ENCODE results near the gene ZFHX2.

ZFHX2 gene

DNA sequence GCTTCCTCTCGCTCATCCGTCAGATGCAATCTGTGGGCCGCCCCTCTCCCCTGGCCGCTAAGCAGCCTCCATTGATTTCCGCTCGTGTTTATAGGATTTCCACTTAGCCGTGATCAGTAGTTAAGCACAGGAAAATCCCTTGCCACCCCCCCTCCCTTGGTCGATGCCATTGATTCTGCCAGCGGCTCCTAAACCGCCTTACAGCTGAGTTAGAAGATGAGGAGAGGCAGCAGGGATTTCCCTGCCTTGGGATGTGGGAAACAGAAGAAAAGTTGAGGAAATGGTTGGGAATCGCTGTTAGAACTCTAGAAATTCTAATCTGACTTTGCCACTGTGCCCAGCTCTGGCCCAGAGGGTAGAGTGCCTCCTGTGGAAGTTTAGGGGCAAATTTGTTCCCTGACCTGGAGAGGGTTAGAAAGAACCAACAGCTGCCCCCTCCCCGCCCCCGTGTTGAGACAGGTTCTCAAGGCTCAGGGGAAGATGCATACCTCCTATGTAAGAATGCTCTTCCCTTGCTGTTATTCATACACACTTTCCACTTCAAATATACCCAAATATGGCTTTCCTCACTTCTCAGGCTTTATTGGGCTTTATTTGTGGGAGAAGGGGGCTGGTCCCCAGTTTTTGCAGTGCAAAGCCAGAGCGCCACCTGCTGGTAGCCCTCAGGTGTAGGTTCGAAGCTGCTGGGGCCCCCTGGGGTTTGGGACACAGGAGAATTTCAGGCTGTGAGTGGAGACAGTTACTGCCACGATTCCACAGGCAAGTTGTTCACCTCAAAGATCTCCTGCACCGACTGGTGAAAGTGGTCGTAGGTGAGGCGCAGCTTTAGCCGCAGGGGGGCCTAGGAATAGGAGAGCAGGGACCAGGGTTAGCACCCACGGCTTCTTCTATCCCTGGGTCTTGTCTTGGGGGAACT is 7.7 kb upstream of the ZFHX2 start:
- peak; percentile 66 for DNase-seq

DNA sequence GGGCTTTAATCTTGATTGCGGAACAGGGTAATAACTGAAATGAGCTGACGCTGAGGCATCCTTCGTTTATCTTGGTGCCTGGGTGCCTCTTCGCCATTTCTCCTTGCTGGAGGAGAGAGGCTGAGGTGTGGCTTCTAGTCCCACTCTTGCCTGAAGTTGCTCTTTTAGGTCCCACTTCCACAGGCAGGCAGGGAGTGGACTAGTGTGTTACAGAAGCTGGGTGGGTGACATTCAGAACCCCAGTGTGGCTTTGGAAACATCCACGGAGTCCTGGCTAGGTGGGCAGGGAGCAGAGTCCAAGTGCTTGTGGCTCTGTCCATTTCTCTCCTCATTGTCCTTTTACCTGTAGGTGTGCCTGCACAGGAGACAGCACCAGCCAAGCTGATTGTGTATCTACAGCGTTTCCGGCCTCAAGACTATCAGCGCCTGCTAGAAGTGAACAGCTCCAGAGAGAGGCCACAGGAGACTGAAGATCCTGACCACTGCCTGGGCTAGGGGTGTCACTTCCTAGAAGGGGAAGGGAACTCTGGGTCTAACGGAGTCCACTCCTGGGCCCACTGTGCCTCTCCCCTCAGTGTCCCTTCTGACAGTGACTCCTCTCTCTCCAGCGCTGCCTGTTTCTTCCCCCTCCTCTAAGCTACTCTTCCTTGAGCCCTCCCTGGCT is 6.9 kb upstream of the ZFHX2 start:
- DNase-seq = no peak

DNA sequence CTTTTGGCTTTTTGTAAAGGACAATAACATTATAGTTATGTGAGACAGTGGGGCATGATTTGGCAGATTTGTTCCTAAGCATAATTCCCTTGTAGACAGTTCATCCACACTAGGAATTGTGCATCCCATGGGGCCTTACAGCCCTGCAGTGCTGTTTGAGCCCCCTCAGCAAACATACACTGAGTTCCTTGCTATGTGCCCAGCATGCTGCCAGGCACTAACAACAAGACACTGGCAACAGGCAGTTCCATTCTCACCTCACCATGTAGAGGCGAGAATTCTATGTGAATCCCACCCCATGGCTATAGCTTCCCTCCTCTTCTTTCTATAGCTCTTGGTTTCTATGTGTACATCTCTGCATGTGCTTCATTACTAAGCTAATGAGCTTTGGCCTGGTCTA is 6.4 kb upstream of the ZFHX2 start:
- DNase-seq = no peak

DNA sequence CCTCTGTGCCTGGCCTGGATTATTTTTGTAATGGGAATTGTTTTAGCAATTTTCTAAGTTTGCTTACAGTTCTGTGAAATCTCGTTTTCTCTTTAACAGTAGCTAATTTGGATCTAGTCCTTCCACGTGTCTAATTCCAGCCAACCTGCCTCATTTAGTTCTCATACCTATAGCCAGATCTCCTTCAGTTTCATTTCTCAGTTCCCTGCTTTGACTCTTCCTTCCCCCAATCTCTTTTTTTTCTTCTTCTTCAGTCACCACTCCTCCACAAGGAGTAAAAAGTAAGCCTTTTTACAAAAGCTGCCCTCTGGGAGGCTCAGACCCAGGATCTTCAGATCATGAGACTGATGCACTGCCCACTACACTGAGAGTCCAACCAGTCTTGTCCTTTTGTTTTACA is 6.0 kb upstream of the ZFHX2 start:
- no peak for DNase-seq

DNA sequence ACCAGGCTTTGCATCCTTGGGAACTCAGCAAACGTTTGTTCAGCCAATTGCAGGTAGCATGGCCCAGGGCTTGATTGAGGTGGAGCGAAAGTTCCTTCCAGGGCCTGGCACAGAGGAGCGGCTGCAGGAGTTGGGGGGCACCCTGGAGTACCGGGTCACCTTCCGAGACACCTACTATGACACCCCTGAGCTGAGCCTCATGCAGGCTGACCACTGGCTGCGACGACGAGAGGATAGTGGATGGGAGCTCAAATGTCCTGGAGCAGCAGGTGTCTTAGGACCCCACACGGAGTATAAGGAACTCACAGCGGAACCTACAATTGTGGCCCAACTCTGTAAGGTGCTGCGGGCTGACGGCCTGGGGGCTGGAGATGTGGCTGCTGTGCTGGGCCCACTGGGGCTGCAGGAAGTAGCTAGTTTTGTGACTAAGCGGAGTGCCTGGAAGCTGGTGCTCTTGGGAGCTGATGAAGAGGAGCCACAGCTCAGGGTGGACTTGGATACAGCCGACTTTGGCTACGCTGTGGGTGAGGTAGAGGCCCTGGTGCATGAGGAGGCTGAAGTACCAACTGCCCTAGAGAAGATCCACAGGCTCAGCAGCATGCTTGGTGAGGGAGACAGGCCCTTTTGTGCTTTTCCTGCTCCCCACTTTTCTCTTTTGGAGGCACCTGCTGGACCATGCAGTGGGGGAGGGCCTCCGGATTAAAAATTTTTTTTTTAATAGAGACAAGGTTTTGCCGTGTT is 5.3 kb upstream of the ZFHX2 start:
- peak; percentile 30 for DNase-seq

- peak; percentile 93 for DNase-seq
These were observed 4.5 kb upstream of the ZFHX2 start, which contains the start of gene THTPA for GRCh38 chr14:23555882-23556699. Gene THTPA, plus strand, starts transcription at chr14:23556271. Its CDS starts 487 bp downstream, at chr14:23556758.

DNA sequence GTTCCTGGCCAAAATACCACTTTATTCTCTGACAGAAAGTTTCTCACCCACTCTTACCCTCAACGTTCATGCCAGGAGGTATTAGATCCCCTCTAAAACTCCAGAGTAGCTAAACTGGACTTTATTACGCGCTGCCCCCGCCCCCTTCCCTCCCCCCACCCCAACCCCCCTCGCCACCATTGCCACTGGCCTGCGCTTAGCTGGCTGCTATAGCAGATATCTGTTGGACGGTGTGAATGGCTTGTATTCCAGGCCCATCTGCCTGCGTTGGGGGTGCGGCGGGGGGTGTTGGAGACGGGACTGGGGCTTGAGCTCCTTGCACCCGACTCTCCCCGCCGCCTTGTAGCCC is 3.9 kb upstream of the ZFHX2 start:
- DNase-seq = no peak

GRCh38 chr14:23550812-23551265 is 726 bp downstream of the ZFHX2 start:
- peak; percentile 67 for DNase-seq

DNA sequence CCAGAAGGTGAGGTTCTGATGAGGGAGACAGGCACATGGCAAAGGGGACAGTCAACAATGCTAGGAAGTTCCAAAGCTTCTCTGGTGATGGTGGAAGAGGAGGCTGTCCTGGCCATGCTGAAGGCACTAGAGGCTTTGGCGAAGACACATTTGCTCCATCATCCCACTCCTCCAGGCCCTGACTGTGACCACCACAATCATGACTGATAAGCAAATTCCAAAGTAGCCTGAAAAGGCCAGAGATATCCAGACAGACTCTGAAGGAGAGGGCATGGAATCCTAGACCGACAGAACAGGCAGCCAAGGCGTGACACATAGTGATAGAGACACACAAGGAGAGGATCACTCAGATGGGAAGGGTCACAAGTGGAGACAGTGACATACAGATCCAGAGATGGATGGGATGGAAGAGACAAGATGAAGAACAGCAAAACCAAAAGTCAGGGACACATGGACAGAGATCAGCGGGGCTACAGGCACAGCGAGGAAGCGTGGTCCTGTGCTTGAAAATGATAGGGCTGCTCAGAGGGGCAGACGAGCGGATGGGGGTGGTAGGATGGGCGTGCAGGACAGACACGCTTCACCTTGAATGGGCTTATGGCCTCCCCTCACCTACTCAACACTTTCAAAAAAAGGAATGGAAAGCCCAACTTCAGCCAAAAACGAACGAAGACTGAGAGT is 1.3 kb downstream of the ZFHX2 start:
- DNase-seq = no peak

GRCh38 chr14:23548351-23549318 is 2.9 kb downstream of the ZFHX2 start:
- DNase-seq = peak; percentile 76

DNA sequence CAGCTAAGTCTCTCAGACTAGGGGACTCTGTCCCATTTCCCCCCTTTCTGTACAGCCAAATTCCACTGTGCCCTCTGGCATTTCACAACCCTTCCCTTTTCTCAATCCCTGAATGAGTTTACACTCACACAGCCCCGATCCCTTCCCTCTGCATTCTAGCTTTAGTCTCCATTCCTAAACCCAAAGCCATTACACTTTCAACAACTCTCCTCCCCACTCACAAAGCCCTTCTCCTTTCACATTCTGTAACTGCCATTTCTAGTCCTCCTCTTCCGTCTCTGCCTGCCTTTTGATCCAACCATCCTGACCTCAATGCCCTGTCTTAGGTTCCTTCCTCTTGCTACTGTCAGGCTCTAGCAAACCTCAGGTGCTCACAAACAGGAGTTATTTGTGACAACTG is 3.6 kb downstream of the ZFHX2 start:
- no peak for DNase-seq

DNA sequence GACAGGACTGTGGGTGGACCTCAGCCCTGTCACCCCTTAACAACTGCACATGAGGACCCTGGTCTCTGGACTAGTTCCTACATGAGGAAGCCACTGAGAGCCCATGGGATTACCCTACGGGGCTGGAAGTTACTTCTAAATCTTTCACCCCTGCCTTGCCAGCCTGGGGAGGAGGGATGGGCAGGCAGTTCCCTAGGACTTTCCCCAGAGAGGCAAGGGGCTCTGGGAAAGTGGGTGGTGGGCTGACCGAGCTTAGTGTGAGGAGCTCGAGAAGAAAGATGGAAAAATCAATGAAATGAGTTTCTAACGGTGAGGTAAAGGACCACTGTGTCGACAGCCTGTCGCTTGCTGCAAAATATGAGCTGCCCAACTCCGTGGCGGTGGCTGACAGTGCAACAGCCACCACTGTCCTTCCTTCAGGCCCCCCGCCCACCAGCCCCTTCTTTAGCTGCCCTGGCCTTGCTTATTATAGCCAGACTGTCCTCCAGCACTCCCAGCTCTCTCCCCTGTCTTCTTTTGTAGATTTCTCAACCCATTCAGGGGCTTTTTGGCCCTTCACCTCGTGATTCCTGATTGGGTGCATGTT is 5.0 kb downstream of the ZFHX2 start:
- DNase-seq = no peak

DNA sequence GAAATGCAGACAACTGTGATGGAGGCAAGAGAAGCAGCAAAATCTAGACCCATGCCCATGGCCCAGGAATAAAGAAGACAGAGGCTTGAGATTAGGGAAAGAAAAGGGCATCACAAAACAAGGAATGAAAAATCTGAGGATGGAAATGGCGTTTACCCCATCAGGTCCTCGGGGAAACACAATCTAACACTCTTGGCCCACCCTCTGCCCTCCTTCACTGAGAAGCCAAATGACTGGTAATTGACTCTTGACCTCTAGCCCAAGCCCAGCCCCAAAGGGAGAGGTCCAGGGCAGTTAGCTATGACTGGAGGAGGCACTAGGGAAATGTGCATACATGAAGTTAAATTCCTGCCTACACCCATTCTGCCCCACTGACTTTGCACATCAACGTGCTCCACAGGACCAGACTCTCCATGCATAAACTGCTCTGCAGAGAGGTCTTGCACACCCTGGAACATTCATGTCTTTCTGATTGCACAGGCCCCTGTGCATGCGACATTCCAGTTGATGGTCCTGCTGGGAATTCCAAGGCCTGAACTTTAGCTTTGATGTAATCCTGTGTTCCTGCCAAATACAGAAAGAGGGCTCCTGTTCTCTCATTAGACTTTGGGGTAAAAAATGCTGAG is 5.7 kb downstream of the ZFHX2 start:
- no peak for DNase-seq

GRCh38 chr14:23544511-23545447 is 6.8 kb downstream of the ZFHX2 start:
- DNase-seq = peak; percentile 52

GRCh38 chr14:23543403-23543802 is 8.2 kb downstream of the ZFHX2 start:
- DNase-seq = no peak

DNA sequence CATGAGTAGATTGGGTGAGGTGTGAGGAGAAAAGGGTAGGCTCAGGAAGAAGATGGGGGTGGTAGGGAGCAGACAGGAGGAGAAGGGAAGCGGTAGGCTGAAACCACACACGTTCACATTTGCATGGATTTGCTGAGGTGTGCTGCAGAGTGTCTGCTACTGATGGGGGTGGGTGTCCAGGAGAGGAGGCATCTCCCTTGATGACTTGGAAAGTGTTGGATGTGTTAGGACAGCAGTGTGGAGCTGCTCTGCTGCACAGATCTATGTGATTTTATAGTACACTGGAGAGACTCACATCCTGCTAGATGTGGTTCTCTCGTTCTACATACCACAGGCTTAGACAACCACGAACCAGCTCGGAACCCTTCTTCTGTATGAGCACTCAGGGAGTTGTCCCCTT is 9.3 kb downstream of the ZFHX2 start:
- DNase-seq = no peak

GRCh38 chr14:23540141-23540469 is 11.5 kb downstream of the ZFHX2 start:
- DNase-seq = no peak

- DNase-seq = peak; percentile 51
These were observed 12.1 kb downstream of the ZFHX2 start for GRCh38 chr14:23539248-23540140.

All from DMS53 (cell line).